HG02642 (cell line): Measurements from ENCODE around the gene PIK3R2.

ENCODE experiments used
- ATAC-seq: cut with Tn5 transposase; IDR thresholded peaks from one replicate; pipeline ENCODE4 v1.9.1; 2021; ENCODE audit warnings: mild to moderate bottlenecking; ENCODE audit not compliant: unreplicated experiment, poor library complexity

The PIK3R2 gene

GRCh38 chr19:18122860-18123795 is 29.8 kb upstream of the PIK3R2 start:
- no peak for ATAC-seq

GRCh38 chr19:18123819-18124218 is 29.1 kb upstream of the PIK3R2 start:
- no peak for ATAC-seq

GRCh38 chr19:18126097-18126496 is 26.9 kb upstream of the PIK3R2 start:
- no peak for ATAC-seq

- no peak for ATAC-seq
These were observed 24.9 kb upstream of the PIK3R2 start for GRCh38 chr19:18128044-18128443.

- no peak for ATAC-seq
These were observed 24.2 kb upstream of the PIK3R2 start for GRCh38 chr19:18128805-18129204.

- no peak for ATAC-seq
These were observed 22.3 kb upstream of the PIK3R2 start for GRCh38 chr19:18130523-18131242.

GRCh38 chr19:18131841-18132596 is 20.9 kb upstream of the PIK3R2 start:
- no peak for ATAC-seq

- ATAC-seq: no peak
These were observed 17.0 kb upstream of the PIK3R2 start for GRCh38 chr19:18135712-18136584.

- no peak for ATAC-seq
These were observed 15.7 kb upstream of the PIK3R2 start for GRCh38 chr19:18137242-18137641.

GRCh38 chr19:18137657-18138339 is 15.2 kb upstream of the PIK3R2 start:
- no peak for ATAC-seq

- ATAC-seq: no peak
These were observed 12.5 kb upstream of the PIK3R2 start for GRCh38 chr19:18140473-18140872.

- ATAC-seq: no peak
These were observed 11.9 kb upstream of the PIK3R2 start for GRCh38 chr19:18141031-18141430.

GRCh38 chr19:18143902-18144301 is 9.1 kb upstream of the PIK3R2 start:
- ATAC-seq: no peak

- ATAC-seq: no peak
These were observed 8.6 kb upstream of the PIK3R2 start for GRCh38 chr19:18144361-18144760.

GRCh38 chr19:18144906-18145305 is 8.1 kb upstream of the PIK3R2 start:
- no peak for ATAC-seq

GRCh38 chr19:18145391-18145999 is 7.5 kb upstream of the PIK3R2 start:
- no peak for ATAC-seq

GRCh38 chr19:18147396-18147795 is 5.6 kb upstream of the PIK3R2 start:
- no peak for ATAC-seq

GRCh38 chr19:18149596-18149975 is 3.4 kb upstream of the PIK3R2 start:
- ATAC-seq: no peak
